NCI-H1436 (cell line): ENCODE results near the gene CCDC13.

Source experiments
- DNase-seq: peaks from one replicate; lab custom pipeline; 2025; lab: John Stamatoyannopoulos, UW

Gene CCDC13

DNA sequence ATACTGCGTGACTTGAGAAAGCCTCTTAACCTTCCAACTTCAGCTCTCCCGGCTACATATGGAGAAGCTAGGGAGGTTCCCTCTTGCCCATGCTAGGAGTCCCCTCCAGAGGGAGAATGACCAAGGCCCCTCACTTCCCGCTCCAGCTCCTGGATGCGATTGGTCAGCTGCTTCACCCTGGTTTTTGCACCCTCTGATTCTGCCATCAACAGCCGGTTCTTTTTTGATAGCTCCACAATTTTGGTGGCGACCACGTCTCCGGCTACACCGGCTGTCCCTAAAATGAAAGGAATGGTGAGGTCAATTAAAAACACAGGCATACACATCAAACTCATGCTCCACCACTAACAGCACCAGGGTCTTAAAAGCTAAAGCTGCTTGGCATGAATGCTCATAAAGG is 20.6 kb downstream of the CCDC13 start:
- DNase-seq, result no peak

DNA sequence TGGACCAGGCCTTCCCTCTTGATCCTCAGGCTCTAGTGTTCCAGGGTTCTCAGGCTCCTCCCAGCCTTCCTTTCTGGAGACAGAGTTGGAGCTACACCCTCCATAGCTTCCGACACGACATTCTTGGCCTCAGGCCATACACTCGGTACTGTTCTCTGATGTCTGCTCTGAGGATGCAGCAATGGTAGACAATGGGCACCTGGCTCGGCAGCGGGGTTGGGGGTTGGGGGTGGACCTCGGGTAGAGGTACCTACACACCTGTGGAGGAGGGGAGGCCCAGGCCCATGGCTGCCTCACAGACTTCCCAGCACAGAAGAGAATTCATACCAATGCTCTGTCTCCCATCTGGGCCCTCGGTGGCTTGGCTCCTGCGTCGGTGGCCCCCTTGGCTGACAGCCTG is 21.4 kb downstream of the CCDC13 start:
- DNase-seq, result no peak

GRCh38 chr3:42750834-42751233 is 22.2 kb downstream of the CCDC13 start:
- DNase-seq, result no peak

- DNase-seq, result no peak
These were observed 23.3 kb downstream of the CCDC13 start for GRCh38 chr3:42749753-42750231.

DNA sequence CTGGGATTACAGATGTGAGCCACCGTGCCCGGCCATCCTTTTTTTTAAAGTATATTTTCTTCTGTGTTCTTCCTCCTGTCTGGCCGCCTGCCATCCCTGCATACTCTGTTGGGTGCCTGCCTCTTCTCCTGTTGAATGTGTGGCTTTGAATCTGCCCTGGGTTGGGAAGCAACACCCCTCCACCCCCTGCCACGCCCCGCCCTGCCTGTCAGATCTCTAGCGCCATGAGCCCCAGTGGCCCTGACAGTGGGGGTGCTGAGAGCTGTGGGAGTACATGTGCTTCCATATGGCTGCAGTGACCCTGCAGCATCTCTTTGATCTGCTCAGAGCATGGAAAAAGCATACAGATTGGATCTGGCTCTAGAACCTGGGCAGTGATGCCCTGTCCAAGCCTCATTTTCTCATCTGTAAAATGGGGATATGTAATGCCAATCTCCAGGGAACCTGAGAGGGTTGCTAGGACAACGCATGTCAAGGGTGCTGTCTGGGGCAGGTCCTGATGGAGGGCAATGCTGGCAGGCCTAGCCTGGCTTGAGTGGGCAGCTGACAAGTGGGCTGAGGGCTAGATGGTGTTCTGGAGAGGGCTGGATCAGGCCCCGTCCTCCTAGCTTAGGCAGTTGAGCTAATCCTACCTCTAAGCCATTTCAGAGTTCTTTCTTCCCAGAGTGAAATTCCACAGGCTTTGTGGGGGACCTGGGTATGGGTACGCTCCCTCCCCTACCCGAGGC is 23.9 kb downstream of the CCDC13 start:
- no peak for DNase-seq

- DNase-seq, result no peak
These were observed 25.5 kb downstream of the CCDC13 start for GRCh38 chr3:42747581-42747980.

- DNase-seq, result no peak
These were observed 26.3 kb downstream of the CCDC13 start for GRCh38 chr3:42746455-42747450.

DNA sequence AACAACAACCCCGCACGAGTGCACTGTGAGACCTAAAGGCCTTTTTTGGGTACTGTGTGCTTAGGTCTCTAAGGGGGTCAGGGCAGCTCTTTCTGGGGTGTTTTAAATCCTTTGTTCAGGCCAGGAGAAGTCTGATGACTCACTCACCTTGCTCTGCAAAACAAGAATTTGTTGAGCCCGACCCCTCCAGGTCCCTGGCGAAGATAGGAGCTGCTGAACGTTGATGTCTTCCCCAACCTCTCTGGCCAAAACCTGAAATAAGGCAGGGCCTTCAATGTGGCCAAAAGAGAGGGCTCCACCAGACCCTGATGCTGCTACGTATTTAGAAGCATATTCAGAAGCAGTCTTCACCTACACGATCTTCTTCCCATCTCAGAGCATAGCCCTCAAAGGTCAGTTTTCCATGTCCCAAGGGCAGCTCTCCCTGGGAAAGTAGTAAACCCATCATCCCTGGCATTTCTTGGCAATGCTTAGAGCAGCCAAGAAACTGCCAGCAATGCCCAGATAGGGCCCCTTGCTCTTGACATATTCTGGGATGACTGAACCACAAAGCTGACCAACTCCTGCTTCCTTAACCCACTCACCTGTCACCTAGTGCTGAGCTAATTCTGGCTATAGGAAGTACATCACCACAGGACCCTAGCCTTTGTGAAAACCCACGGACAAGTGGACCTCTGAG is 27.1 kb downstream of the CCDC13 start:
- no peak for DNase-seq

DNA sequence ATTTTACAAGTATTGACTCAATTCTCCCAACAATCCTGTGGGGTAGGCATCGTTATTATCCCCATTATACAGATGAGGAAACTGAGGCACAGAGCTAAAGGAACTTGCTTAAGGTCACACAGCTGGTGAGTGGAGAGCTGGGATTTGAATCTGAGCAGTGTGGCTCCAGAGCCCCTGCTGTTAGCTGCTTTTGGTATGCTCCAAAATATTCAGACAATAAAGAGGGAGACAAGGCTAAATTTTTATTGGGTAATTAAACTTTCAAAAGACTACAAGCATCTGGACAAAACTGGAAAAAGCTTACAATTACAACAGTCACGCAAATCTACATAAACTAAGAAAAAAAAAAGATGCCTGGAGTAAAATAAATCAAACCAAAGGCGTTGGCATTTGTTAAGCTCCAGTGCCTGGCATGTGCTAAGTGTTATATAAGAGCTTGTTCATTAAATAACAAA is 27.7 kb downstream of the CCDC13 start:
- DNase-seq, result no peak

GRCh38 chr3:42743204-42743995 is 29.7 kb downstream of the CCDC13 start:
- DNase-seq, result no peak

GRCh38 chr3:42742688-42743087 is 30.4 kb downstream of the CCDC13 start:
- no peak for DNase-seq

DNA sequence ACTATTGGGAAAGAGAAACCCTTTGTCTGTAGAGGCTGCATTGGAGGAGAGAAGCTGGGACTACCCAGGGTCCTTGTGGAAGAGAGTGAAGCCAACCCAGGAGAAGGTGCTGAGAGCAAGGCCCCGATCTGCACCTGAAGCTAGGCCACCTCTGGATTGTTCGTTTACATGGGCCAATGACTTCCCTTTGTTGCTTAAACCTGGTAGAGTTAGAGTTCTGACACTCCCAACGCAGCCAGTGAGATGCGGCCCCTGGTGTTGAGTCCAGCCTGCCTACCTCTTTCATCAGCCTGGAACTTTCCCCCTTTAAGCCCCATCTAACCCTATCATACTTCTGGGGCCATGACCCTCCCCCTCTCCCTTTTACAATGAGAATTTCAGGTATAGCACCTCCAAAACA is 30.8 kb downstream of the CCDC13 start:
- DNase-seq, result no peak

DNA sequence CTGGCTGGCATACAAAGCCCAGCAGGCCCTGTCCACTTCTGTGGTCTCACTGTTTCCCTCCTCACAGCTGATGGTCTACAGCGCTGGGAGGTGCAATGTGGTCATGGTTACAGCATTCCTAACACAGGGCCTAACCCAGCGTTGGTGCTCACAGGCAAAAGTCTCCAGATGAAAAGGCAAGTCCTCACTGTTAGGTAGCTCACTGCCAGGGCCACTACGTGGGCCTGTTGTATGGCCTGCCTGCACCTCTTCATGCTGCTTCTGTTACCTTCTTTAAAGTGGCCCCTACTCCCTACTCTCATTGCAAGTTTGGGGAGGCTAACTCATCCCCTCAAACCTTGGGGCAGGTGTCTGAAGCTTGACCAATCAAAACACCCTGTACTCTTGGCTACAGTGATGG is 31.3 kb downstream of the CCDC13 start:
- no peak for DNase-seq

GRCh38 chr3:42739401-42740158 is 33.5 kb downstream of the CCDC13 start:
- no peak for DNase-seq

GRCh38 chr3:42736531-42736930 is 36.5 kb downstream of the CCDC13 start:
- DNase-seq, result no peak

DNA sequence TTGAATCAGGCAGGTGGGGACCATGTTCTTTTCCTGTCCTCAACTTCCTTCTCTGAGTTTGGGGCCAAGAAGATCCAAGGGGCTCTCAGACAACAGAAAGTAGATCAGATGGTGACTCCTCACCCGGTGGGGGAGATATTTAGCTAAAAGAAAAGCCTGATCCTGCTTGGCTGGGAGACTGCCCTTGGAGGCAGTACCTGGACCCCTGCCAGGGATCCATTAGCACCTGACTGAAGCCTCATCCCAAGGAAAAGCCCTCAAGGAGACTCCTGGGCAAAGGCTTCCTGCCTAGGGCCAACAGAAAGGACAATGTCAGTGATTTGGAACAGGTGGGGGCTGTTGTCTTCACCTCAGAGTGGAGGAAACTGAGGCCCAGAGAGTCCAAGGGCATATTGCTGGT is 37.0 kb downstream of the CCDC13 start:
- DNase-seq, result no peak

- no peak for DNase-seq
These were observed 37.4 kb downstream of the CCDC13 start for GRCh38 chr3:42735615-42736014.

DNA sequence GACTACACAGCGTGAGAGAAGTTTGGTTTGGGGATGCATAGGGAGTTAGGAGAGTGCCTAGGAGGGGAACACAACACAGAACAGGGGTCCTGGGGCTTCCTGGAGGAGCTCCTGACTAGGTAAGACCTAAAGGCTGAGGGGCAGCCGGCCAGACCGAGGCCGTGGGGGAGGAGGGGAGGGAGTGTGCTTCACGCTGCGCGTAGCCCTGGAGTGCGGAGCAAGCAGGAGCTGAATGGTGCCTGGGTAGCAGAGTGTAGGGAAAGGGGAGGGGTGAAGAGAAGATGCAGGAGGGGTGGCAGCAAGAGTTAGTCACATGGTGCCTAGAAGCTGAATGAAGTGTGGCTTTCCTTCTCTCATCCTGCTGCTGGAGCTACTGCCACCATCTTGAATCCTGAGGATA is 38.0 kb downstream of the CCDC13 start:
- no peak for DNase-seq

GRCh38 chr3:42734263-42734860 is 38.7 kb downstream of the CCDC13 start:
- DNase-seq, result no peak

DNA sequence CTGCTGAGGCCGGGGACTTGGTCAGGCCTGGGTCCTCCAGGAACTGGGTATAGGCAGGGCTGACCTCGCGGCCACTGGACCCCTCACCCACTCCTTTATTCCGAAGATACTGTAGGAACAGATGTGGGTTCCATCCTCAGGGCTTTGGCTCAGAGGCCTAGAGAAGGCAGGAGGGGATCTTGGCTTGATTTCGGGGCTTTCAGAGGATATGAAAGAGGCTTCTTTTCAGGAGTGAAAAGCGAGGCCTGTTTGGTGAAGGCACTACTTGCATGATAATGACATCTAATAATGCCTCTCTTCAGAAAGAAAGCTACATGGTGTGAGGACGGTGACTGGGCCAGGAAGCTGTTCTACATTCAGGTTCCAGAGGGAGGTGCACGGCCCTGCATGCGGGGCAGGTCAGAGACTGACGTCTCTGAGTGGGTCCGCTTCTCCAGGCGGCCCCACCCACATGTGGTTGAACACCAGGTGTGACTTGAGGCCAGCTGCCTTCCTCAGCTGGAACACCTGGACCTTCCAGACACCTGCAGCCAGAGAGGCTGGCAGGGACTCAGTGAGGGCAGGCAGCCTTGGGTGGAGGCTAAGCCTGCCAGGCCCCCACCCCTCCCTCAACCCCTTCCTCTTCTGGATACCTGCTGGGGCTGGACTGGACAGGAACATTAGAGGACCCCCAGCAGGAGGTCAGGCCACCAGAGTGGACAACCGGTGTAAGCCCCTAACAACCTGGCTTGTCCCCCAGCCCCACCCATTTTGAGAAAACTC is 39.4 kb downstream of the CCDC13 start:
- DNase-seq, result no peak
